A673 (cell line): ENCODE data around the gene NCR1.

Experiments used
- CTCF ChIP-seq: fragments of 300-800, 200-600 bp; sonication (generic); conservative IDR thresholded peaks from 2 replicates; pipeline ENCODE4 v1.5.1; 2017; ENCODE audit warnings: low read depth, mild to moderate bottlenecking, antibody characterized with exemption, low read length, moderate library complexity, mixed read lengths
- EZH2 ChIP-seq: fragments of 200-600 bp; sonication (generic); IDR thresholded peaks from 2 replicates; pipeline ENCODE4 v1.6.1; 2017; ENCODE audit warnings: borderline replicate concordance, low read depth, mild to moderate bottlenecking, mixed read lengths, antibody characterized with exemption, low read length; ENCODE audit not compliant: poor library complexity, severe bottlenecking

- TF ChIP-seq EZH2 (no peak), CTCF (no peak)
Measured at GRCh38 chr19:54947381-54947780, 41.4 kb downstream of the NCR1 start, which contains the start of gene NLRP7.
